CD4-positive, alpha-beta T cell treated with Interleukin-15 for 1 hour (primary cell): ENCODE results near the gene IL1B.
"Not testable (repeated sequence)": the region's sequence is repeated elsewhere in the genome, so short reads cannot be mapped to it uniquely, and the experiment has no call there.

Experiments
- DNase-seq: peaks from one replicate; pipeline ENCODE4 v3.0.0-alpha.2; 2020

IL1B gene

DNA sequence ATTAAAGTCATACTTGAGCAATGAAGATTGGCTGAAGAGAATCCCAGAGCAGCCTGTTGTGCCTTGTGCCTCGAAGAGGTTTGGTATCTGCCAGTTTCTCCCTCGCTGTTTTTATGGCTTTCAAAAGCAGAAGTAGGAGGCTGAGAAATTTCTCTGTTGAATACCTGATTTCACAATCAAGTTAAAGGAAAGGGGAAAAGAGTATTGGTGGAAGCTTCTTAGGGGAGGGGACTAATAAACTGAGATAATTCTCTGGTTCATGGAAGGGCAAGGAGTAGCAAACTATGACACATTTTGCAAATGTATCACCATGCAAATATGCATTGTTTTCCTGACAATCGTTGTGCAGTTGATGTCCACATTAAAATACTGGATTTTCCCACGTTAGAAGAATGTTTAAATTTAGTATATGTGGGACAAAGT, at the start of gene IL1B:
Gene IL1B, minus strand, starts transcription at position 85 of the 423 bp plus-strand sequence. CDS start 550 bp downstream, outside the sequence.
- DNase-seq = peak; percentile 59

DNA sequence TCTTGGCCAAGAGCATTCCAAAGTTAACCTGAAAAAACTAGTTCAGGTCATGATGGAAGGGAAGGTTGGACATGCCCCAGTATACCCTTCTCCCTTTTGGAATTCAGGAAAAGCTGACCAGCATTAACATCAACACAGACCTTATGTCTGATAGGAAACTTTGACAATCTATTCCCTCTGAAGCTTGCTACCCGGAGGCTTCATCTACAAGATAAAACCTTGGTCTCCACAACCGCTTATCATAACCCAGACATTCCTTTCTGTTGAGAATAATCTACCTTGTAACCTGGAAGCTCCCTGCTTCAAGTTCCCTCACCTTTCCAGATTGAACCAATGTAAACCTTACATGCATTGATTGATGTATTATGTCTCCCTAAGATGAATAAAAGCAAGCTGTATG, 49.7 kb upstream of the IL1B start:
- DNase-seq = no peak

DNA sequence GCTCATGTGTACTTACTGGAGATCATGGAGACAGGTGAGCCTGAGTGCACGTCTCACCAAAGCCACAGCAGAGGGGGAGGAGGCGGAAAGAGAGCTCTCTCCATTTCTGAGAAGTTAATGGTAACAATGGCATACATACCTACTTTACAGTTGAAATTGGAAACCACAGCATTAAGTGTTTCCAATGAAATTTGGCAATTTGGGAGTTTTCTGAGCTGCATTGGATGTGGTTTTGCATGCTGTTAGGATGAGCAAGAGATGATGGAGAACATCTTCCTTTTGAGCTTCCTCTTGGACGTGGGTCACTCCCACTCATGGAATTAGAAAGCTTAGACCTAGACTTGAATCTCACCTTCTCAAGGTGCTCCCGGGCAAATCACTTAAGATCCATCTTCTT, 48.9 kb upstream of the IL1B start:
- DNase-seq = no peak

DNA sequence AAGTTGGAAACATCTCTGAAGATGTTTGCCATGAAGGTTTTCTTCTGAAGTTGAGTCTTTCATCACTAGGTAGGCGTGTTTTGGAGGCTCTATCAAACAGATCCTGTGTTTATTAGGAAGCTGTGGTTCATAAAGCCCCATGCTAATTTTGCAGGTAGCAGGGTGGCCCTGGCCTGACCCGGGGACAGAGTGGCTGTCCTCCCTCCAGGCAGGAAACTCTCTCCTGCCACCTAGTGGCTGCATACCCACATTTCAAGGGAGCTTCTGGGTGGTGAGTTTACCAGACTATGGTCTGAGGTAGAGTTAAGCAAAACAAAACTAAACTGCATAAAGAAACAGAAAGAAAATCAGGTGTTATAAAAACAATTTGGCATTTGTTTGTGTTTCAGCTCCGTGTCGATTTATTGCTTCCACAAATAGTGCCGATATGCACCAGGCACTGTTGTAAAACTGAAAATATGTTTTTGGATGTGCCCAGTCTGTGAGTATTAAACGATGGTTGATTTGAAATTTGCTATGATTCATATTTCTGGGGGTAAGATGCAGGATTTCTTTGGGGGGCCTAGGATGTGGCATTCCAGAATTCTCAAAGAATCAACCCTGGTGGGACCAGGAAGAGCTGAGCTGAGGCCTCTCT, 48.4 kb upstream of the IL1B start:
- DNase-seq = peak; percentile 68

DNA sequence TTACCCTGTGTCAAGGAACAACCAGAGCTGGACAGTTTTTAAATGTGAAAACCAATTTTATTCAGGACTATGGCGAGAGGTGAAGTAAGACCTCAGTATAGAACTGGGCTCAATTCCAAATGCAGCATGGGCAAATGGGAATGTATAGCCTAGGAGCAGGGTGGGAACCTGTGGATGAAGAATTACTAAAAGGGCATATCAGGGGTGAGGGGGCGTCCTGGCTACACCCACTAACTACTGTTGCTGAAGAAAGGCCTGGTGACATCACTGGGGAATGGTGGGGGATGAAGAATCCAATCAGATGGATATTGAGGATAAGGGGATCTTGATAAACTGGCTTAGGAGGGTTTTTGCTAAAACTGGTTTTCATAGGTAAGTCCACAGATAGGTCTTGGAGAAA, 47.1 kb upstream of the IL1B start:
- no peak for DNase-seq

DNA sequence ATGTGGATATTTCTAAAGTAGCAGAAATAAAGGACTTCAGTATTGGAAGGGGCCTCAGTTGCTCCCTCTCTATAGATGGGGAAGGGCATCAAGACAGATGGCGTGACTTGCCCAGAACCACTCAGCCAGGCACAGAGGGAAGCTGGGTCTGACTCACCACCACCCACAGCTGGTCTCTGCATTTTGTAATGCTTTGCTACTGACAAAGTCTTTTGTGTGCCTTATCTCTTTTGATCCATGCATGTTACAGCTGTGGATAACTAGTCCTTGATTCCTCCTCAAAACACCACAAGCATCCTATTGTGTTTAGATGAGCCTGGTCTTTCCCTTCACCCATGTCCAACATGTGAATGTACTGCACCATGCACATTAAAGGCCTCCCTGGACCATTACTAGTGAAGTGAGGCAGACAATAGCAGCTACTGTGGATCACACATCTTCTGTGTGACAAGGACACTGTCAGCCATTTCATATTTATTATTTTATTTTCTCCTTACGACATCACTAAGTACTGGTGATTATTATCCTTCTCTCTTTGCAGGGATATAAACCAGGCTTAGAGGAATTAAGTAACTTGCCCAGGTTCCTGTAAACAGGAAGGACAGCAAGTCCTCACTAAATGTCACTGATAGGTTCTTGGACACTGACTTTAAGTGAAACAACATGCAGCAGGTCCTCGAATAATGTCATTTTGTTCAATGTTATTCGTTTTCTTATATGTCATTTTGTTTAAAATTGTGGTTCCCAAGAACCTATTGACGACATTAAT, 44.8 kb upstream of the IL1B start:
- peak; percentile 67 for DNase-seq

DNA sequence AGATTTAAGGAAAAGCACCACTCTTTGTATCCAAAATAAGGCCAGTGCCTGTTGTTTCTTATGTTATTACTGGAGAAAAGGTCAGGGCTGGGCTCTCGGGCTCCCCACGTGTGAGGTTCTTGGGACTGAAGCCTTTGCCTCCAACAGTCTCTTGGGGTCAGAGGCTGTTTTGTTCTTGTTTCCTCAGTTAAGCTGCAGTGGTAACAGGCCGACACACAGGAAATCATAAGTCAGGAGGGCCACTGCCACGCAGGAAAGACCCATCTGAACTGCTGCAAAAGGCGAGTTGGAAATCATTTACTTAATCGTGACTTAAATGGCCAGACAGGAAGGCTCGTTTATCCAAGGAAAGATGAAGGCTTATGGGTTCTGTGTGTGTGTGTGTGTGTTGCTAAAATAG, 44.1 kb upstream of the IL1B start:
- no peak for DNase-seq

GRCh38 chr2:112880091-112880531, 43.5 kb upstream of the IL1B start:
- DNase-seq = peak; percentile 39

GRCh38 chr2:112879491-112880041, 43.0 kb upstream of the IL1B start:
- no peak for DNase-seq

DNA sequence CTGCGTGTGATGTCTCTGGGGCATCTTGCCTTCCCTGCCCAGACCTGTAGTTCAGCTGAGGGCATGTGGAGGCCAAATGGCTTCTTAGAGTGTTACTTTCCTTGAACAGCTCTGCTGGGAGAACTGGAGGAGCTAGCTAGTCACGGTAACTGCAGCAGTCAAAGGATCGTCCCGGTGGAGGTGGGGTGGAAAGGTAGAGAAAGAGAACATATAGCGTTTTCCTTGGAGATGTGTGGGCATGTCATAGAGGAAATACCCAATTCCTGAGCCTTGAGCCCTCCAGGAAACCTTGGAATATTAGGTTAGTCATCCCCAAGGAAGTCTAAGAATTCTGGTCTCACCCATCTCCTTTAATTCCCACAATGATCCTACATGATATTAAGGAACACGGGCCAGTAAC, 40.8 kb upstream of the IL1B start:
- no peak for DNase-seq

- no peak for DNase-seq
Measured at GRCh38 chr2:112876971-112877361, 40.4 kb upstream of the IL1B start.

- no peak for DNase-seq
Measured at GRCh38 chr2:112876257-112876970, 39.8 kb upstream of the IL1B start.

DNA sequence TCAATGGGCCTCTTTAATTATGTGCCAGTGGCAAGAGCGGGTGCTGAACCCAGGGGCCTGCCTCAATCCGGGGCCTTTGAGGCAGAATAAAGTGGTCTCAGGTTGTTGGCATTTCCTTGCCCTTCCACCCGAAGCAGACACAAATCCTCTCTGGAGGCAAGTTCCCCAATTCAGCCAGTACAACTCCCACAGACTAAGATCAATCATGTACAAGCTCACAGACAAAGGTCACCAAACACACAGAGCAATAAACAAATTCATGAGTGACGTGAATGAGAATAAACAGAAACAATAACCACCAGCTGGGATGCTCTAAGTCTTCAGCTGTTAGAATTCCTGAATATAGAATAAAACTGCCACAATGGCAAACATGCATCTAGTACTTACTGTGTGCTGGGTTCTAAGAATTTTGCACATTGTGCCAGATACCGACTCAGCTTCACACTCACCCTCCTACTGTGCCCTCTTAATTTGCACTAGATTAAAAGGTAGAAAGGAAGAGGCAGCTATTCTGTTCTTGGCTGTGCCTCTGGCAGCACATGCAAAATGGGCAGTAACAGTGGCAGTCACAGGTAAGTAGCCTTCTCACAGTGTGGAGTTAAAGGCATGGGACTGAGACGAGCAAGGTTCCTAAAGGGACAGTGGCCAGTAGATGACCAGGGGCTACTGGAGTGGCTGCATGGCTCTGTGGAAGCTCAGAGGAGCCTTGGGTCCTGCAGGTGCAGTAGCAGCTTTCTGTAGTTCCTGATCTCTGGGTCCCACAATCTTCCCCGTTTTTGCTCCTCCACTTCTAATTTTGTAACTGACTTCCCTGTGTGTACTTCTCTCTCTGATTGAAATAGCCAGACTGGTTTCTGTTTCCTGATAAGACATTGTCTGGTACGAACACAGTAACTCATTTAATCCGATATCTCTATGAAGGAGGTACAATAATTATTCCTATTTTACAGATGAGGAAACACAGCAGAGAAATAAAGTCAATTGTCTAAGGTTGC, 34.6 kb upstream of the IL1B start:
- no peak for DNase-seq

DNA sequence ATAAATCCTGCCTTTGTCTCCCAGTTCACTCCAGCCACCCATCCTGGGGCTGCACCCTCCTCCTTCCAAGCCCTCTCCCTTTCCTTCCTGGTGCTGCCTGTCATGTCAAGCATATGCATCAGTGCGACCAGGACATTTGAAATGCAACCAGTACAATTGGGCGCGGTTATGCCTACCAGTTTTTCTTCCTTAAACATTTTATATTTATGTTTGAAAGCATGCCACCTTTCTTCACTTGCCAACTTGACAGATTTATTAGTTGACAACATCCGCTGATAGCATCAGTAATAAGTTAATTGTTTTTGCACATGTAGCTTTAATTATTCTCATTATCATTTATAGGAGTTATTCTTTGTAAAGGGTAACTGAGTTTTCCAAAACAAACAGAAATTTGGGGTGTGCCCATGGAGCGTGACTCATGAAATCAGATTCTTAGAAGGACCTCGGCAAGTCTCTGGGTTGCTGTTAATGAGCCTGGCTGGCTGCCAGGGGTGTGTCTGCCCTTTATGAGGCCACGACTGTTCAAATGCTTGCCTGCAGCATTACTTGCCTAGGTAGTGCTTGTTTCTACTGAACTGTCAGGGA, 32.8 kb upstream of the IL1B start:
- DNase-seq = peak; percentile 59

- DNase-seq = no peak
Measured at GRCh38 chr2:112867701-112868631, 31.4 kb upstream of the IL1B start.

- DNase-seq = no peak
Measured at GRCh38 chr2:112866128-112866835, 29.7 kb upstream of the IL1B start.

GRCh38 chr2:112864072-112864471, 27.5 kb upstream of the IL1B start:
- DNase-seq = no peak

- DNase-seq = not testable (repeated sequence)
Measured at GRCh38 chr2:112859406-112860183, 23.0 kb upstream of the IL1B start.

DNA sequence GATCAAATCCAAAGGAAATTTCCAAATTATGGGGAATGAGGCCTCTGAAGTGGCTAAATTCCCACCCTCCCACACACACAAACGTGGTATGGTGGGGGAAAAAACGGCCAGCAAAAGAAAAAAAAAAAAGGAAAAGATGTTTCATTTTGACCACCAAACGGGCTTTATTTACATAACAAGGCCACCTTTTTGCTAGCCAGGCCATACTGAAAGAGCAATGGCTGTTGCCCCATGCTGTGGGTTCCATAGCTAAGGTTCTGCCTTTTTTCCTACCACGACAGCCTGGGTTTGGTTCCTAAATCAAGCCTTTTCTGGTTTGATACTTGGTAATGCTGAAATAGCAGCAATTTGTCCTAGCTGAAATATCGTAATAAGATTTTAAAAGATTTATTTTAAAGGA, 14.0 kb upstream of the IL1B start:
- DNase-seq = no peak
